Thoracic aorta (tissue), 2 donors: ENCODE measurements around the gene MTURN. TPM values are rescaled to one million over a fixed set of nuclear protein-coding genes. Genes with fewer than 3 reads are reported as not detected.
A peak's percentile ranks its signal among the peaks of the same experiment; 100 is the strongest.

Experiments
- ATAC-seq: fragments of 150-250 bp; one replicate; pipeline ENCODE4 v1.8.0; 2017; ENCODE audit warnings: low read depth; ENCODE audit not compliant: insufficient number of reproducible peaks, low FRiP score
- DNase-seq: peaks from one replicate; pipeline ENCODE4 v3.0.0-alpha.2; 2020; ENCODE audit warnings: low spot score
- H3K27ac ChIP-seq, 2 donors: fragments of 200-600 bp; sonication (generic); 1 replicate in 1 of 2; 2 replicates in 1 of 2; pipeline ENCODE4 v1.5.1; 2016; ENCODE audit warnings: mild to moderate bottlenecking in 2 of 2, moderate library complexity in 2 of 2
- H3K27me3 ChIP-seq: fragments of 200-600 bp; sonication (generic); replicated peaks from 2 replicates; pipeline ENCODE4 v1.6.0; 2016; ENCODE audit warnings: mild to moderate bottlenecking; ENCODE audit not compliant: insufficient read depth
- H3K36me3 ChIP-seq: fragments of 200-600 bp; sonication (generic); one replicate; pipeline ENCODE4 v1.5.1; 2016
- H3K4me1 ChIP-seq, 2 donors: fragments of 200-600 bp; sonication (generic); 1 replicate in 1 of 2; 2 replicates in 1 of 2; pipeline versions ENCODE4 v1.5.1 to v1.6.0; 2016; ENCODE audit warnings: low read depth in 2 of 2, mild to moderate bottlenecking in 1 of 2; ENCODE audit not compliant: control insufficient read depth in 1 of 2
- H3K4me3 ChIP-seq: fragments of 200-600 bp; sonication (generic); 2 replicates; pipeline ENCODE4 v1.5.1; 2016; ENCODE audit warnings: mild to moderate bottlenecking
- H3K9me3 ChIP-seq: fragments of 200-600 bp; sonication (generic); 2 replicates; pipeline ENCODE4 v1.5.1; 2016
- CTCF ChIP-seq: fragments of 200-600 bp; sonication (generic); IDR thresholded peaks from one replicate; pipeline ENCODE4 v1.5.1; 2019; ENCODE audit warnings: antibody characterized with exemption
- total RNA-seq, 2 donors: library from RNA; depleted of rRNA; stranded (reverse); fragments of >200 nt; gene quantifications; one replicate each; pipeline versions ENCODE4 v1.1.0 to v1.2.3, GENCODE V29; 2016

MTURN gene
- total RNA-seq, 2 donors from 2014 or later = 71.1 to 80.1 TPM

- peak overlapping the region; percentile 83 to 88 for H3K27ac ChIP-seq
- no peaks in the 10 kb centered on the region for H3K27me3 ChIP-seq
- H3K4me3 ChIP-seq = no peak overlapping the region
- H3K36me3 ChIP-seq = no peaks in the 10 kb centered on the region
- H3K9me3 ChIP-seq = no peaks in the 10 kb centered on the region
- ATAC-seq (no peak), DNase-seq (no peak)
- H3K4me1 ChIP-seq = peaks cover 58 to 100% of the 10 kb centered on the region in 2 donors
- TF ChIP-seq CTCF = no peak
Measured at GRCh38 chr7:30175180-30175579, 40.4 kb downstream of the MTURN start.

DNA sequence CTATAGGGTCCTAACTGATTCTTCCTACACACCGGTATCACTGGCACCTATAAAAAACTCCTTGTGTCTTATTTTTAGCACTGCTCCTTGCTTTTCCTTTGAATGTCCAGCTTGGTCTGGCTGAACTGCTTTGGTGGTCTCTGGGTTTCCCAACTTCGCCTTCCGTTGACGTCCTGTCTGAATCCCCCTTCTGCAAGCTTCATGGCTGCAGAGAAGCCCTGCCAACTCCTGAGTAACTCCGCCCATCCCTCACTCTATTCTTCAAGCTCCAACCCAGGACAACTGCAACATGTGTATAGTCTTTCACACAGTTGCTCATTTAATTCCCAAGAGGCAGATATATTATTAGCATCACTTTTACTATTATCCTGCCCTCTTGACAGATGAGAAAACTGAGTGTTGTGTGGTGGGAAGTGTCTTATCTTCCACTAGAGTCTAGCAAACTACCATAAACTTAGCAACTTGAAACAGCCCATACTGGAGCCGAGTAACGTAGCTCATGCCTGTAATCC is 40.9 kb downstream of the MTURN start:
- no peaks in the 10 kb centered on the region for H3K9me3 ChIP-seq
- ATAC-seq (no peak), DNase-seq (no peak)
- no peak overlapping the region for H3K4me3 ChIP-seq
- TF ChIP-seq CTCF = no peak
- peaks cover 56 to 100% of the 10 kb centered on the region in 2 donors for H3K4me1 ChIP-seq
- no peaks in the 10 kb centered on the region for H3K36me3 ChIP-seq
- peak overlapping the region; percentile 13 to 88 for H3K27ac ChIP-seq
- H3K27me3 ChIP-seq = no peaks in the 10 kb centered on the region

GRCh38 chr7:30176463-30177109 is 41.8 kb downstream of the MTURN start:
- no peak for ATAC-seq

DNA sequence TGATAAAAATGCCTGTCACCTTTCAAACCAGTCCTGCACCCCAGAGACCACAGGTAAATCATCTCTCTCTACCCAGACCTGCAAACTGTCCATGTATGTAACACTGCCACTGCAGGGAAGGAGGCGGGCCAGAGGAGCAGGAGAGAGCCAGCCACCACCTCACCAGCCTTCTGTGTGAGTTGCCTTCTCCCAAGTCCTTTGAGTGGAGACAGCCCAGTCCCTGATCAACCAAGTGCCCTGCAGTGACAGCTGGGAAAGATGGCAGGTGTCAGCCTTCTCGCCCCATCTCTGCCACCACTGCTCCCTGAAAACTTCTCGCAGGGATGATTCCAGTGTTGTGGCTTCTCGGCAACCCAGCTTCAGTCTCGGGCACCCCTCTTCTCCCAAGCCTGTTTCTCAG is 42.4 kb downstream of the MTURN start:
- Histone ChIP-seq H3K27ac (peak overlapping the region in 1 of 2 donors; percentile 88), H3K9me3 (no peaks in the 10 kb centered on the region), H3K36me3 (no peaks in the 10 kb centered on the region), H3K4me1 (peaks cover 59 to 100% of the 10 kb centered on the region in 2 donors), H3K27me3 (no peaks in the 10 kb centered on the region), H3K4me3 (no peak overlapping the region)
- no peak for TF ChIP-seq CTCF
- DNase-seq (no peak), ATAC-seq (no peak)

More at GRCh38 chr7:30176463-30177109, 41.8 kb downstream of the MTURN start:
- peaks cover 62 to 100% of the 10 kb centered on the region in 2 donors for H3K4me1 ChIP-seq
- H3K9me3 ChIP-seq = no peaks in the 10 kb centered on the region
- no peaks in the 10 kb centered on the region for H3K27me3 ChIP-seq
- no peak overlapping the region for H3K4me3 ChIP-seq
- DNase-seq = no peak
- no peak for TF ChIP-seq CTCF
- no peaks in the 10 kb centered on the region for H3K36me3 ChIP-seq
- peak overlapping the region; percentile 13 to 88 for H3K27ac ChIP-seq

DNA sequence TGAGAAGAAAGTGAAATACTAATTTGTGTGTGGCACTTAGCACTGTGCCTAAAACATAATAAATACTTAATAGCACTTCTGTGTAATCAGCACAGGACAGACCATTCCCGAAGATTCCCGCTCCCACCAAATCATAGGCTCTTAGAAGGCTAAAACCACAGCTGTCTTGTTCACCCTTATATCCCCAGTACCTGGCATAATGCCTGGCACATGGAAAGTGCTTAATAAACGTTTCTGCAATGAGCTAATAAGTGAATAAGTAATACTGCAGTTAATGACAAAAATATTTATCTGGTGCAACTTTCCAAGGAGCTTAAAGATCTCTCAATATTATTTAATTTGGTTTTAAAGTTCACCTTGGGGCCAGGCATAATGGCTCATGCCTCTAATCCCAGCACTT is 43.2 kb downstream of the MTURN start:
- TF ChIP-seq CTCF = no peak
- Histone ChIP-seq H3K4me3 (no peak overlapping the region), H3K9me3 (no peaks in the 10 kb centered on the region), H3K27ac (peak overlapping the region; percentile 54), H3K36me3 (no peaks in the 10 kb centered on the region), H3K4me1 (peaks cover 56 to 100% of the 10 kb centered on the region in 2 donors), H3K27me3 (no peaks in the 10 kb centered on the region)
- no peak for ATAC-seq
- DNase-seq = no peak
